ENCODE results near the gene IFNA6.

GRCh38 chr9:21392270-21392669 lies 41.6 kb upstream of the IFNA6 start:
- TF ChIP-seq CTCF (IDR thresholded peaks at IDR 0.05): peak in 1 of 3 donors; percentile 24
- no peak for TF ChIP-seq POLR2A (IDR thresholded peaks at IDR 0.05)

Data from breast epithelium (tissue), 3 donors.